IMR-90 (cell line): Measurements from ENCODE around the gene AKIRIN1. TPM values are rescaled to one million over a fixed set of nuclear protein-coding genes. Genes with fewer than 3 reads are reported as not detected.

Experiments
- ATAC-seq: fragments of 200-7000 bp; cut with Tn5 transposase; 2 replicates; pipeline ENCODE4 v1.9.1; 2020; ENCODE audit warnings: low read depth, mild to moderate bottlenecking, moderate library complexity
- BruUV-seq: library from RNA; stranded (reverse); fragments of 400-500 nt; replicated peaks from 2 replicates; lab custom pipeline; 2021; lab: Mats Ljungman, UMichigan
- CTCF ChIA-PET: fragments of 300-600 bp; formaldehyde crosslinking; extraction: SDS; loops from one replicate; lab custom pipeline; 2021; ENCODE audit warnings: antibody characterized with exemption; lab: Yijun Ruan, JAX
- POLR2A ChIA-PET: fragments of 300-600 bp; sonication (Branson Sonifier 250); formaldehyde crosslinking; loops from one replicate; lab custom pipeline; 2022; ENCODE audit warnings: antibody characterized with exemption; ENCODE audit not compliant: unreplicated experiment; lab: Charles Lee
- DNase-seq: peaks from one replicate; pipeline ENCODE4 v3.0.0; 2013
- H2AFZ ChIP-seq: replicated peaks from 2 replicates; pipeline ENCODE3; 2013; ENCODE audit warnings: low read length, mild to moderate bottlenecking; ENCODE audit not compliant: poor library complexity
- H2AK5ac ChIP-seq: 2 replicates; pipeline ENCODE4 v1.6.1; 2013; ENCODE audit warnings: low read depth, low read length, inconsistent platforms
- H2AK9ac ChIP-seq: replicated peaks from 2 replicates; pipeline ENCODE3; 2013; ENCODE audit warnings: mild to moderate bottlenecking, low read depth, low read length, moderate library complexity; ENCODE audit not compliant: poor library complexity
- H2BK120ac ChIP-seq: 2 replicates; pipeline ENCODE4 v1.6.1; 2013; ENCODE audit warnings: low read depth, low read length, inconsistent platforms
- H2BK15ac ChIP-seq: 3 replicates; pipeline ENCODE4 v1.6.1; 2013; ENCODE audit warnings: low read depth, low read length, inconsistent platforms
- H2BK20ac ChIP-seq: 2 replicates; pipeline ENCODE4 v1.6.1; 2013; ENCODE audit warnings: low read depth, mild to moderate bottlenecking, inconsistent platforms, low read length, moderate library complexity
- H2BK5ac ChIP-seq: 2 replicates; pipeline ENCODE4 v1.6.1; 2013; ENCODE audit warnings: mild to moderate bottlenecking, low read depth, low read length, inconsistent platforms; ENCODE audit not compliant: poor library complexity, severe bottlenecking
- H3K14ac ChIP-seq: replicated peaks from 2 replicates; pipeline ENCODE4 v1.6.1; 2013; ENCODE audit warnings: low read depth, low read length, inconsistent platforms
- H3K18ac ChIP-seq: 2 replicates; pipeline ENCODE4 v1.6.1; 2013; ENCODE audit warnings: low read depth, low read length, control low read depth
- H3K23ac ChIP-seq: 2 replicates; pipeline ENCODE4 v1.6.1; 2013; ENCODE audit warnings: low read depth, low read length, inconsistent platforms
- H3K27ac ChIP-seq: 2 replicates; pipeline ENCODE4 v1.5.1; 2013; ENCODE audit warnings: mild to moderate bottlenecking, control low read depth, low read length; ENCODE audit not compliant: insufficient read depth
- H3K27me3 ChIP-seq: 2 replicates; pipeline ENCODE4 v1.6.1; 2013; ENCODE audit warnings: low read length; ENCODE audit not compliant: control insufficient read depth, insufficient read depth
- H3K36me3 ChIP-seq: 2 replicates; pipeline ENCODE4 v1.6.1; 2013; ENCODE audit warnings: low read length, mixed read lengths; ENCODE audit not compliant: control insufficient read depth, insufficient read depth
- H3K4ac ChIP-seq: 2 replicates; pipeline ENCODE4 v1.6.1; 2013; ENCODE audit warnings: low read depth, low read length, inconsistent platforms
- H3K4me1 ChIP-seq: 2 replicates; pipeline ENCODE4 v1.6.1; 2013; ENCODE audit warnings: low read length, mixed read lengths; ENCODE audit not compliant: control insufficient read depth, insufficient read depth
- H3K4me2 ChIP-seq: 2 replicates; pipeline ENCODE4 v1.6.1; 2013; ENCODE audit warnings: low read depth, mild to moderate bottlenecking, control low read depth, low read length, moderate library complexity
- H3K4me3 ChIP-seq: 2 replicates; pipeline ENCODE4 v1.5.1; 2013; ENCODE audit warnings: low read depth, mild to moderate bottlenecking, control low read depth, low read length, moderate library complexity; ENCODE audit not compliant: insufficient read depth
- H3K56ac ChIP-seq: 2 replicates; pipeline ENCODE4 v1.6.1; 2013; ENCODE audit warnings: low read length, inconsistent platforms; ENCODE audit not compliant: insufficient read depth; ENCODE audit errors: extremely low read depth
- H3K79me1 ChIP-seq, 2 experiments: 2 replicates each; pipeline ENCODE4 v1.6.1; 2013; ENCODE audit warnings: low read length in 2 of 2, inconsistent platforms in 1 of 2, low read depth in 1 of 2
- H3K9ac ChIP-seq: 2 replicates; pipeline ENCODE4 v1.6.1; 2013; ENCODE audit warnings: low read depth, low read length, control low read depth
- H3K9me1 ChIP-seq: 2 replicates; pipeline ENCODE4 v1.6.1; 2013; ENCODE audit warnings: low read length, inconsistent platforms; ENCODE audit not compliant: insufficient read depth
- H3K9me3 ChIP-seq: 2 replicates; pipeline ENCODE4 v1.6.1; 2013; ENCODE audit warnings: low read length; ENCODE audit not compliant: control insufficient read depth, insufficient read depth
- H4K20me1 ChIP-seq: 2 replicates; pipeline ENCODE4 v1.6.1; 2013; ENCODE audit warnings: low read length, inconsistent platforms; ENCODE audit not compliant: insufficient read depth
- H4K5ac ChIP-seq: 2 replicates; pipeline ENCODE4 v1.6.1; 2013; ENCODE audit warnings: mild to moderate bottlenecking, low read depth, low read length, control low read depth
- H4K8ac ChIP-seq, 2 experiments: 2 replicates each; pipeline ENCODE4 v1.6.1; 2013; ENCODE audit warnings: low read depth in 2 of 2, low read length in 2 of 2, control low read depth in 1 of 2, inconsistent platforms in 1 of 2
- H4K91ac ChIP-seq: 2 replicates; pipeline ENCODE4 v1.6.1; 2013; ENCODE audit warnings: low read depth, low read length, inconsistent platforms; ENCODE audit not compliant: insufficient read depth
- FOS ChIP-seq: fragments of 150-350 bp; IDR thresholded peaks from 2 replicates; pipeline ENCODE4 v1.6.1; 2016; ENCODE audit warnings: low read depth, low read length
- POLR2A ChIP-seq: IDR thresholded peaks from 2 replicates; pipeline ENCODE4 v1.6.1; 2012; ENCODE audit warnings: mild to moderate bottlenecking, low read depth, low read length
- RFX5 ChIP-seq: IDR thresholded peaks from 2 replicates; pipeline ENCODE4 v1.8.0; 2012; ENCODE audit warnings: low read depth, mild to moderate bottlenecking, low read length, moderate library complexity
- WGBS, 2 experiments: methylation state at CpG; one replicate each; pipeline versions ENCODE4 v1.1.5 to v1.1.7; 2013; ENCODE audit warnings: missing lambda C conversion rate in 2 of 2; ENCODE audit not compliant: insufficient read length in 1 of 2; ENCODE audit errors: extremely low coverage in 2 of 2; 5-methylcytosine and 5-hydroxymethylcytosine counted together
- dilution Hi-C: fragments of 300-500 bp; cut with HindIII; formaldehyde crosslinking; loops from one replicate; pipeline ENCODE4 v1.14.3; 2018; ENCODE audit warnings: low sequenced_read_pairs; ENCODE audit not compliant: unreplicated experiment
- in situ Hi-C: fragments of 300-500 bp; cut with MboI; formaldehyde crosslinking; loops from 3 replicates; pipeline ENCODE4 v1.14.3; 2019; ENCODE audit warnings: low sequenced_read_pairs, inconsistent platforms, mixed read lengths
- intact Hi-C: fragments of 100-400 bp; cut with micrococcal nuclease; formaldehyde crosslinking; loops from 2 replicates; pipeline ENCODE4 v1.10.0; 2022
- polyA plus RNA-seq, 3 experiments: library from polyadenylated mRNA; depleted of rRNA; stranded (reverse); fragments of >200 nt; gene quantifications; 2 replicates each; pipeline ENCODE4 v1.2.3, GENCODE V29; 2012; ENCODE audit warnings: low replicate concordance in 1 of 3
- total RNA-seq: library from RNA; depleted of rRNA; stranded (reverse); fragments of >200 nt; gene quantifications from 2 replicates; pipeline ENCODE4 v1.2.3, GENCODE V29; 2012
- TF ChIP-seq, protein P1 (sequence below): fragments of 150-350 bp; IDR thresholded peaks from 2 replicates; pipeline ENCODE4 v1.6.1; 2016; ENCODE audit warnings: low read depth, mild to moderate bottlenecking, low read length, moderate library complexity, borderline replicate concordance

Gene AKIRIN1
- total and polyA plus RNA-seq, 2 of the 4 experiments (the other 2 are of a cell fraction), result 42.5 to 44.2 TPM

DNA sequence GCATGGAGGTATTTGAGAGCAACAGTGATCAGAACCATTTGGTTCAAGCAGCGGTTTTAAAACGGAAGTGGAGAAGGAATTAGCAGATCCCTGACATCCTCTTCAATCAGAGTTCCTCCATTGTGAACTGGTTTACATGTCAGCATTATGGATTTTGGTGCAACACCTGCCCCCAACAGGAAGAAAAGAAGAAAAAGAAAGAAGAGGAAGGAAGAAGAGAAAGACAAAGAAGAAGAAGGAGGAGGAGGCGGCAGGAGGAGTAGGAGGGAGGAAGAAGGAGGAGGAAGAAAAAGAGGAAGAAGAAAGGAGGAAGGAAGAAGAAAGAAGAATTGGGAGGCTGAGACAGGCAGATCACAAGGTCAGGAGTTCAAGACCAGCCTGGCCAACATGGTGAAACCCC lies 52.4 kb downstream of the AKIRIN1 start:
- ChIA-PET POLR2A (no interaction called here), CTCF (no interaction called here)
- Histone ChIP-seq H3K4me2 (no peak overlapping the region), H3K4me1 (no peaks in the 10 kb centered on the region; the same call in 1 of the 2 replicates), H3K27me3 (no peaks in the 10 kb centered on the region), H2AK9ac (no peak overlapping the region), H4K8ac (no peak overlapping the region), H3K36me3 (peaks cover 22% of the 10 kb centered on the region), H3K9ac (no peak overlapping the region), H3K4ac (no peak overlapping the region), H3K27ac (no peak overlapping the region), H2BK15ac (no peak overlapping the region), H3K14ac (no peak overlapping the region), H4K5ac (no peak overlapping the region), H3K9me1 (peaks cover 9% of the 10 kb centered on the region), H3K79me1 (no peaks in the 10 kb centered on the region), H2AK5ac (no peak overlapping the region), H3K56ac (no peak overlapping the region), H2AFZ (no peak overlapping the region), H2BK120ac (no peak overlapping the region), H4K20me1 (no peaks in the 10 kb centered on the region), H3K18ac (no peak overlapping the region), H3K23ac (no peak overlapping the region), H3K9me3 (no peaks in the 10 kb centered on the region), H2BK20ac (no peak overlapping the region), H3K4me3 (no peak overlapping the region), H2BK5ac (no peak overlapping the region), H4K91ac (no peak overlapping the region)
- in situ Hi-C loops, result no loop called here
- TF ChIP-seq FOS (no peak), RFX5 (no peak), POLR2A (no peak)
- TF ChIP-seq, protein P1, sequence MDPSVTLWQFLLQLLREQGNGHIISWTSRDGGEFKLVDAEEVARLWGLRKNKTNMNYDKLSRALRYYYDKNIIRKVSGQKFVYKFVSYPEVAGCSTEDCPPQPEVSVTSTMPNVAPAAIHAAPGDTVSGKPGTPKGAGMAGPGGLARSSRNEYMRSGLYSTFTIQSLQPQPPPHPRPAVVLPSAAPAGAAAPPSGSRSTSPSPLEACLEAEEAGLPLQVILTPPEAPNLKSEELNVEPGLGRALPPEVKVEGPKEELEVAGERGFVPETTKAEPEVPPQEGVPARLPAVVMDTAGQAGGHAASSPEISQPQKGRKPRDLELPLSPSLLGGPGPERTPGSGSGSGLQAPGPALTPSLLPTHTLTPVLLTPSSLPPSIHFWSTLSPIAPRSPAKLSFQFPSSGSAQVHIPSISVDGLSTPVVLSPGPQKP, result no peak
- no CpG with 5 or more reads among the region's 3 CpGs for WGBS, 2 experiments
- no TSS peak for BruUV-seq
- intact Hi-C loops, result no loop called here
- ATAC-seq, result no peak
- dilution Hi-C loops, result no loop called here
- no peak for DNase-seq
